Endothelial cell (in vitro differentiated cells): Measurements from ENCODE around the gene TBC1D7. TPM values are rescaled to one million over a fixed set of nuclear protein-coding genes. Genes with fewer than 3 reads are reported as not detected.

Experiments used
- DNase-seq: peaks from one replicate; pipeline ENCODE4 v3.0.0; 2021; ENCODE audit warnings: low spot score
- H3K27ac Mint-ChIP-seq: one replicate; pipeline ENCODE4 v1.8.0; 2021; ENCODE audit warnings: mixed read lengths, inconsistent platforms; ENCODE audit not compliant: unreplicated experiment
- H3K27me3 Mint-ChIP-seq: one replicate; pipeline ENCODE4 v1.8.0; 2021; ENCODE audit warnings: mild to moderate bottlenecking, moderate library complexity, mixed read lengths, inconsistent platforms; ENCODE audit not compliant: unreplicated experiment
- H3K36me3 Mint-ChIP-seq: one replicate; pipeline ENCODE4 v1.8.0; 2021; ENCODE audit warnings: mild to moderate bottlenecking, low read depth, mixed read lengths, inconsistent platforms; ENCODE audit not compliant: unreplicated experiment
- H3K4me1 Mint-ChIP-seq: one replicate; pipeline ENCODE4 v1.8.0; 2021; ENCODE audit warnings: mild to moderate bottlenecking, mixed read lengths, inconsistent platforms; ENCODE audit not compliant: unreplicated experiment
- H3K4me3 Mint-ChIP-seq: one replicate; pipeline ENCODE4 v1.8.0; 2021; ENCODE audit warnings: mild to moderate bottlenecking, mixed read lengths, inconsistent platforms; ENCODE audit not compliant: unreplicated experiment
- H3K9me3 Mint-ChIP-seq: one replicate; pipeline ENCODE4 v1.8.0; 2021; ENCODE audit warnings: mixed read lengths, inconsistent platforms; ENCODE audit not compliant: unreplicated experiment
- CTCF ChIP-seq: fragments of 200-600 bp; sonication (generic); IDR thresholded peaks from one replicate; pipeline ENCODE4 v1.5.0; 2021; ENCODE audit warnings: antibody characterized with exemption; ENCODE audit not compliant: unreplicated experiment
- total RNA-seq: library from RNA; stranded (reverse); fragmentation: NEBNext Ultra II Directional; extraction: Animal tissue kit (Norgen Biotek cat#: 25700); gene quantifications from one replicate; pipeline ENCODE4 v1.2.1, GENCODE V29; 2021; ENCODE audit not compliant: unreplicated experiment

Gene TBC1D7
- total RNA-seq, 1 donor from 2014 or later = 40.4 TPM

DNA sequence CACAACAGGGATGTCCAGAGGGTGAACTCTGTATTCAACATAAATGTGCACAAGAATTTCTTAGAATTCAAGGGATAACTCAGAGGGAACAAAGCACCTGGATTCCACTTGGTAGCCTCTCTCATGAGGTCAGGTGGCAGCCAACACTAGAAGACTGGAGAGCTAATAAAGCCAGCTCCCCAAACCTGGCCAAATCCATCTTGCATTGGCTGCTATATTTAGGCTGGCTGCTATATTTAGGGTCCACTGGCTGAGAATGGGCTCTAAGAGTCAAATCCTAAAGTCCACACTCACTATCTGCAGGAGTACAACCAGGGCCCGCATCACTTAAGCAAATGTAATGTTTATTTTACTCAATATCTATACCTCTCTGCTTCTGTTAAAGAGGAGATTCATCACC is 20.0 kb downstream of the TBC1D7 start:
- Mint-ChIP-seq H3K27me3 (no peaks in the 10 kb centered on the region), H3K36me3 (peaks cover 20% of the 10 kb centered on the region), H3K9me3 (no peaks in the 10 kb centered on the region), H3K27ac (no peak overlapping the region), H3K4me1 (peaks cover 27% of the 10 kb centered on the region), H3K4me3 (no peak overlapping the region)
- no peak for TF ChIP-seq CTCF
- no peak for DNase-seq

DNA sequence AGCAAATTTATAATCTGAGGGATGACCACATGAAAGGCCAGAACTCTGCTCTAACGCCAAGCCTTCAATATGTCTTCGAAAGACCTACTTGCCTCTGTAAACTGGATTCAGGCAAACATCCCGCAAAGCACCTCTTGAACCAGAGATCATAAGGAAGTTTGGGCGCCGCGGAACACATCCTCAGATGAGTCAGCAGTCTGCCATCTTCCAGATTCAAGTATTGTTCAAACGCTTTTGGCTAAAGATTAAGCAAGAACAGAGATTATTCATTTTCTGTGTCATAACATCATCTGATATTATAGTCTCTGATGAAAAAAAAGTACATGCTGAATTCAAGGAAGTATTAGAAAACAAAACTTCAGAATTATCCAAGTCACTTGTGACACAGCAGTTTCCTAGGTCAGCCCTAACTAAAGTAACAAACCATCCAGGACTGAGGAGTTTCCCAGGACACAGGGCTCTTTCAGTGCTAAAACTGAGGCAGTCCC is 20.8 kb downstream of the TBC1D7 start:
- no peaks in the 10 kb centered on the region for H3K27me3 Mint-ChIP-seq
- H3K27ac Mint-ChIP-seq = no peak overlapping the region
- no peak overlapping the region for H3K4me3 Mint-ChIP-seq
- H3K4me1 Mint-ChIP-seq = peaks cover 27% of the 10 kb centered on the region
- H3K9me3 Mint-ChIP-seq = no peaks in the 10 kb centered on the region
- TF ChIP-seq CTCF = no peak
- H3K36me3 Mint-ChIP-seq = peaks cover 27% of the 10 kb centered on the region
- DNase-seq = no peak

DNA sequence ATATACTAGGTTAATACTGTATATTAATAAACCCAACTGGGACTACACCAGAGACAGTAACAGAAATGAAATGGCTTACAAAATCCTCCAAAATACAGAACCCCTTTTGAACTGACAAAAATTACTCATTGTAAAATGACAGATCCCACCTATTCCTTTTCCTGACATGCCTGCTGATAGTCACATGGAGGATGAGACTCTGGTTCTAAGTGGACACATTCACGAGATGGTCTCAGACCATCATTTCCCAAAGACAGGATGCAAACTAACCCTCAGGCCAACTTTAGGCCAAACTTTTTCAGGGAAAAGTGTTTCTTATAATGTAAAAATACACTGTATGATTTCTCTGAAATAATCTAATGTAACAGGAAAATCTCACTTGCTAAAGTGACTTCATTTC is 22.5 kb downstream of the TBC1D7 start:
- Mint-ChIP-seq H3K36me3 (peaks cover 39% of the 10 kb centered on the region), H3K27me3 (no peaks in the 10 kb centered on the region), H3K4me1 (peaks cover 27% of the 10 kb centered on the region), H3K9me3 (no peaks in the 10 kb centered on the region), H3K27ac (no peak overlapping the region), H3K4me3 (no peak overlapping the region)
- no peak for TF ChIP-seq CTCF
- no peak for DNase-seq

GRCh38 chr6:13305288-13305687 is 23.0 kb downstream of the TBC1D7 start:
- H3K9me3 Mint-ChIP-seq = no peaks in the 10 kb centered on the region
- H3K27ac Mint-ChIP-seq = no peak overlapping the region
- DNase-seq = no peak
- no peaks in the 10 kb centered on the region for H3K27me3 Mint-ChIP-seq
- H3K4me1 Mint-ChIP-seq = peaks cover 27% of the 10 kb centered on the region
- no peak for TF ChIP-seq CTCF
- H3K4me3 Mint-ChIP-seq = no peak overlapping the region
- H3K36me3 Mint-ChIP-seq = peaks cover 44% of the 10 kb centered on the region

GRCh38 chr6:13304580-13305260 is 23.6 kb downstream of the TBC1D7 start:
- peak overlapping the region; percentile 4 for H3K4me3 Mint-ChIP-seq
- no peaks in the 10 kb centered on the region for H3K9me3 Mint-ChIP-seq
- H3K27ac Mint-ChIP-seq = no peak overlapping the region
- TF ChIP-seq CTCF = no peak
- peaks cover 45% of the 10 kb centered on the region for H3K36me3 Mint-ChIP-seq
- peaks cover 25% of the 10 kb centered on the region for H3K4me1 Mint-ChIP-seq
- H3K27me3 Mint-ChIP-seq = no peaks in the 10 kb centered on the region
- no peak for DNase-seq
